Activated CD4-positive, alpha-beta T cell treated with anti-CD3 and anti-CD28 coated beads, Interleukin-2, amount 10 ng/mL, durations not matched to agents 7 days and 5 days (primary cell): Measurements from ENCODE around the gene TMPRSS12. TPM values are rescaled to one million over a fixed set of nuclear protein-coding genes. Genes with fewer than 3 reads are reported as not detected.
"Not testable (repeated sequence)": the region's sequence is repeated elsewhere in the genome, so short reads cannot be mapped to it uniquely, and the experiment has no call there.

Experiments used
- CTCF ChIA-PET: fragments of 350-600 bp; sonication (Branson Sonifier 250); formaldehyde crosslinking; loops from one replicate; lab custom pipeline; 2021; ENCODE audit warnings: antibody characterized with exemption; lab: Charles Lee
- POLR2A ChIA-PET: fragments of 350-600 bp; sonication (Branson Sonifier 250); formaldehyde crosslinking; loops from one replicate; lab custom pipeline; 2021; ENCODE audit warnings: antibody characterized with exemption; lab: Charles Lee
- DNase-seq: peaks from one replicate; pipeline ENCODE4 v3.0.0-alpha.2; 2020
- H3K27ac Mint-ChIP-seq: one replicate; pipeline ENCODE4 v1.8.0; 2021; ENCODE audit warnings: mild to moderate bottlenecking, moderate library complexity, mixed read lengths
- H3K27me3 Mint-ChIP-seq: one replicate; pipeline ENCODE4 v1.8.0; 2021; ENCODE audit warnings: mixed read lengths
- H3K36me3 Mint-ChIP-seq: one replicate; pipeline ENCODE4 v1.8.0; 2021; ENCODE audit warnings: low read depth, mixed read lengths
- H3K4me1 Mint-ChIP-seq: one replicate; pipeline ENCODE4 v1.8.0; 2021; ENCODE audit warnings: mixed read lengths
- H3K4me3 Mint-ChIP-seq: one replicate; pipeline ENCODE4 v1.8.0; 2021; ENCODE audit warnings: mild to moderate bottlenecking, moderate library complexity, mixed read lengths
- H3K9me3 Mint-ChIP-seq: one replicate; pipeline ENCODE4 v1.8.0; 2021; ENCODE audit warnings: mixed read lengths
- total RNA-seq, 2 experiments: library from RNA; stranded (reverse); gene quantifications; one replicate each; pipeline ENCODE4 v1.2.3, GENCODE V29; 2021

TMPRSS12 gene
- total RNA-seq, 2 experiments from 2014 or later: not detected

DNA sequence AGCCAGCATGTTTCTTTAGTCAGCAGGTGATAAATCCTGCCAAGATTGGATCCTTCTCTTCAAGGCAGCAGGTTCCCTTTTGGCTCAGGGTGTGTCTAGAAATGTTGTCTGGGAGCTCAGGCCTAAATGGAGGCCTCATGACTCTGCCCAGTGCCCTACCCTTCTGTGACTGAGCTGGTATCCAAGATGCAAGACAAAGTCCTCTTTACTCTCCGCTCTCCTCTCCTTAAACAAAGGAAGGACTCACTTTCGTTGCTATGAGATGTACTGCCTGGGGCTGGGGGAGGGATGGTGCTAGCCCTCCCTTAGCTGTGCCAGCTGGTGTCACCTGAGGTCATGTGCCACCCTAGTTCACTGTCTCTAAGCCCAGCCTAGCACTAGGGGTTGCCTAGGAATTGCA, 13.8 kb upstream of the TMPRSS12 start:
- POLR2A ChIA-PET: no interaction called here
- peaks cover 1% of the 10 kb centered on the region for H3K36me3 Mint-ChIP-seq
- DNase-seq: no peak

DNA sequence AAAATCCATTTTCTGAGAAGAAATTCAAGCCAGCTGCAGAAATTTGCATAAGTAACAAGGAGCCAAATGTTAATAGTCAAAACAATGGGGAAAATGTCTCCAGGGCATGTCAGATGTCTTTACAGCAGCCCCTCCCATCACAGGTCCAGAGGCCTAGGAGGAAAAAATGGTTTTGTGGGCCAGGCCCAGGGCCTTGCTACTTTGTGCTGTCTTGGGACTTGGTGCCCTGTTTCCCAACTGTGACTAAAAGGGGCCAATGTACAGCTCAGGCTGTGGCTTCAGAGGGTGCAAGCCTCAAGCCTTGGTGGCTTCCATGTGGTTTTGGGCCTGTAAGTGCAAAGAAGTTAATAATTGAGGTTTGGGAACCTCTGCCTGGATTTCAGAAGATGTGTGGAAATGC, 8.9 kb upstream of the TMPRSS12 start:
- H3K27ac Mint-ChIP-seq, H3K4me3 Mint-ChIP-seq, H3K4me1 Mint-ChIP-seq, H3K36me3 Mint-ChIP-seq, CTCF ChIA-PET, DNase-seq: not testable (repeated sequence)
- H3K27me3 Mint-ChIP-seq: peaks cover 16% of the 10 kb centered on the region
- peaks cover 23% of the 10 kb centered on the region for H3K9me3 Mint-ChIP-seq
- POLR2A ChIA-PET: interaction anchor here (0.6 kb wide), 1 partner anchor 37 kb away, joined by 5 read pairs; no protein-coding TSS in a partner anchor

More for the DNA sequence above, 13.8 kb upstream of the TMPRSS12 start:
- H3K27me3 Mint-ChIP-seq: peaks cover 7% of the 10 kb centered on the region
- peaks cover 5% of the 10 kb centered on the region for H3K4me1 Mint-ChIP-seq
- no peak overlapping the region for H3K4me3 Mint-ChIP-seq
- CTCF ChIA-PET: no interaction called here
- H3K9me3 Mint-ChIP-seq: peaks cover 13% of the 10 kb centered on the region
- H3K27ac Mint-ChIP-seq: no peak overlapping the region

DNA sequence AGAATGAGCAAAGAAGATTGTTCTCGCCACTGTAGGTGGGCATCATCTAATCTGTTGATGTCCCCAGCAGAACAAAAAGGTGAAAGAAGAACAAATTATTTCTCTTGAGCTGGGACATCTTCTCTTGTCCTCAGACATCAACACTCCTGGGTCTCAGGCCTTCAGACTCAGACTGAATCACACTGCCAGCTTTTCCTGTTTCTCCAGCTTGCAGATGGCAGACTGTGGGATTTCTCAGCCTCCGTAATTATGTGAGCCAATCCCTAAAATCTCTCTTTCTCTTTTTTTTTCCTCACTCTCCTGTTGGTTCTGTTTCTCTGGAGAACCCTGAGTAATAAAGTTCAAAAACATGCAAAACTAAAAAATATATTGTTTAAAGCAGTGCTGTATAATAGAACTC, 3.7 kb upstream of the TMPRSS12 start:
- Mint-ChIP-seq H3K9me3 (peaks cover 24% of the 10 kb centered on the region), H3K4me1 (no peaks in the 10 kb centered on the region), H3K27ac (no peak overlapping the region), H3K36me3 (peaks cover 6% of the 10 kb centered on the region), H3K4me3 (no peak overlapping the region), H3K27me3 (peaks cover 11% of the 10 kb centered on the region)
- no peak for DNase-seq
- CTCF ChIA-PET: interaction anchor here (1.3 kb wide), 1 partner anchor 38 kb away, joined by 3 read pairs; no protein-coding TSS in a partner anchor
- POLR2A ChIA-PET: no interaction called here

DNA sequence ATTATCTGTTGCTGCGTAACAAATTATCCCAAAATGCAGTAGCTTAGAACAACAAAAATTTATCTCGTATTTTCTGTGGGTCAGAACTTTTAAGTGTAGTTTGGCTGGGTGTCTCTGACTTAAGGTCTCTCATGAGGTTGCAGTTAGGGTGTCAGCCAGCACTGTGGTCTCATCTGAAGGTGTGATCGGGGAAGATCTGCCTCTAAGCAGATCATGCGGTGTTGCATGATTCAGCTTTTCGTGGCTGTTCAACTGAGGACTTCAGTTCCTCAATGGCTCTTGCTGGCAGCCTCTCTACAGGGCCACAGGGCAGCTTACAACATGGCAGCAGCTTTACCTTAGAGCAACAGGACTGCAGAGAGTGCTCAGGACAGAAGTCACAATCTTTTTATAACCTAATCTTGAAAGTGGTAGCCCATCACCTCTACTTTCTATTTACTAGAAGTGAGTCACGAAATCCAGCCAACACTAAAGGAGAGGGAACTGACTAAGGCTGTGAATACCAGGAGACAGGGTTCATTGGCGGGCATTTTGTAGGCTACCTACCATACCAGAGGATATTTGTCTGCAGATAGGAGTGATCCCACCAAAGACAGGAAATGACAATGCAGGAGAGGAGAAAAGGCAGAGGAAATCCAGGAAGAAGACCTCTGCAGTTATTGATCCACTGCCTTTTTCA, 1.8 kb upstream of the TMPRSS12 start:
- POLR2A ChIA-PET: no interaction called here
- H3K36me3 Mint-ChIP-seq: peaks cover 4% of the 10 kb centered on the region
- H3K27me3 Mint-ChIP-seq: peaks cover 11% of the 10 kb centered on the region
- H3K4me1 Mint-ChIP-seq: no peaks in the 10 kb centered on the region
- H3K27ac Mint-ChIP-seq: no peak overlapping the region
- no peak overlapping the region for H3K4me3 Mint-ChIP-seq
- H3K9me3 Mint-ChIP-seq: peaks cover 14% of the 10 kb centered on the region
- CTCF ChIA-PET: interaction anchor here (0.6 kb wide), 1 partner anchor 283 kb away, joined by 5 read pairs; no protein-coding TSS in a partner anchor
- no peak for DNase-seq

DNA sequence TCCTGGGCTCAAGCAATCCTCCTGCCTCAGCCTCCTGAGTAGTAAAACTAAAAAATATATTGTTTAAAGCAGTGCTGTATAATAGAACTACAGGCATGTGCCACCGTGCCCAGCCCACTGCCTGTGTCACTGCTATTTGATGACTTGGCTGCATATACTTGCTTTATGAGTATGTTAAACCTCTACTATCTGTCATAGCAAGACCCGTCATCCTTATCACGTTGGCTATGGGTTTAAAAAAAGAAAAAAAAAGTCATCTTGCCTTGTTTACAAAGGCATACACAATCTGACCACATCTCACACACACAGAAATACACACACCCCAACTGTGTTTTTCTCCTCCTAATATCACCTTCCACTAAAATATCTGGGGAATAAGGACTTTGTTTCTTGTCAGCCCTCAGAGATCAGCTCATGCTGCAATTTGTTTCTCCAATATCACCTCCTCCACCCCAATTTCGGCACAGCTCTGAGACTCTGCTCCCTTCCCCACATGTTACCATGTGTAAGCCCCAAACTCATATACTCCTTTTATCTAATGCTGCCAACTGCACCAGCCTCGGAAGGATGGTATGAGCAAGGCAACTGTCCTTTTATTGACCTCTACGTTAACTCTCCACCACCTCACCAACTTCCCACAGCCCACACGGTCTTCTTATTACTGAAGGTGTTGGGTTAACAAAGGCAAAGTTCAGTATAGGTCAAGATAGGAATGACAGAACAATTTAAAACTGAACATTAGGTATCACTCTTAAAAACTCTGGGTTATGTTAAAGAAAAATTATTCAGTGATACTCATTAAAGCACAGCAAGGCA, 802 bp upstream of the TMPRSS12 start:
- POLR2A ChIA-PET: no interaction called here
- CTCF ChIA-PET: no interaction called here
- Mint-ChIP-seq H3K4me3 (no peak overlapping the region), H3K9me3 (peaks cover 14% of the 10 kb centered on the region), H3K4me1 (no peaks in the 10 kb centered on the region), H3K27me3 (peaks cover 10% of the 10 kb centered on the region), H3K36me3 (peaks cover 4% of the 10 kb centered on the region), H3K27ac (no peak overlapping the region)
- no peak for DNase-seq

DNA sequence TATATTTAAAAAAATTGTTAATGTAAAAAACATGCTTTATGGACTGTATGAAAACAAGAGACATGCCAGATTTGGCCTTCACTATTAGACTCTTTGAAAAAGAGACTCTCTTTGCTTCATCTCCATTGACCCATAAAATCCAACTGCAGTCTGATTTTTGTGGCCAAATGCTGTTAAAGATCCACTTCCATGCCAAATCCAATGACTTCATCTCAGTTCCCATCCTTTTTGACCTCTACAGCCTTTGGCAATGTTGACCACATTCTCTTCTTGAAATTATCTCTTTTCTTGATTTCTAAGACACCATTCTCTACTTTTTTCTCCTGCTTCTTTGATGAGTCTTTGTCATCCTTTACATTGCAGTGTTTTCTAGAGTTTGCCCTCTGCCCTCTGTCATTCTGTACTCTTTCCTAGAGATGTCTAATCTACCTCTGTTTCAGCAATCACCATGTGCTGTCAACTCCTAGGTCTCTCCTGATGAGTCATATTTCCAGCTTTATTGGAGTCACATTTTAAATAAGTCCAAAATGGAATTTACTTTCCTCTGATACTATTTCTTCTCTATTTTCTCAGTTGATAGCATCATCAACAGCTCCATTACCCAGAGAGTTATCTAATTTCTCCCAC, 2.4 kb downstream of the TMPRSS12 start:
- no peak overlapping the region for H3K27ac Mint-ChIP-seq
- no peaks in the 10 kb centered on the region for H3K4me1 Mint-ChIP-seq
- H3K36me3 Mint-ChIP-seq: peaks cover 4% of the 10 kb centered on the region
- peaks cover 14% of the 10 kb centered on the region for H3K9me3 Mint-ChIP-seq
- ChIA-PET CTCF (interaction anchor here (0.6 kb wide), 1 partner anchor 500 kb away, joined by 3 read pairs; no protein-coding TSS in a partner anchor), POLR2A (no interaction called here)
- peaks cover 8% of the 10 kb centered on the region for H3K27me3 Mint-ChIP-seq
- DNase-seq: no peak
- H3K4me3 Mint-ChIP-seq: no peak overlapping the region

DNA sequence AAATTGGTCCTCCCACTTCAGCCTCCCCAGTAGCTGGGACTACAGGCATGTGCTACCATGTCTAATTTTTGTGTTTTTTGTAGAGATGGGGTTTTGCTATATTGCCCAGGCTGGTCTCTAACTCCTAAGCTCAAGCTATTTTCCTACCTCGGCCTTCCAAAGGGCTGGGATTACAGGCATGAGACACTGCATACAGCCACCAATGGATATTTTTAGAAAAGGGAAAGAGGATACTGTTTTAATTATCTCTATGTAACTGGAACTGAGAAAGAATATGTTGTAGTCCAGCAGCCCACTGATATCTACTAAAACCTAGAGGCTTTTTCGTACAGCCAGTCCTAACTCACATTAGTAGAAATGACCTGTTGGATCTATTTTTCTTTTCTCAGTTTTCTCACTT, 6.2 kb downstream of the TMPRSS12 start:
- Mint-ChIP-seq H3K27ac (no peak overlapping the region), H3K27me3 (peaks cover 23% of the 10 kb centered on the region), H3K36me3 (no peaks in the 10 kb centered on the region), H3K4me1 (no peaks in the 10 kb centered on the region), H3K4me3 (no peak overlapping the region), H3K9me3 (no peaks in the 10 kb centered on the region)
- ChIA-PET POLR2A (no interaction called here), CTCF (interaction anchor here (1.2 kb wide), 1 partner anchor 17 kb away, joined by 3 read pairs; no protein-coding TSS in a partner anchor)
- DNase-seq: no peak

DNA sequence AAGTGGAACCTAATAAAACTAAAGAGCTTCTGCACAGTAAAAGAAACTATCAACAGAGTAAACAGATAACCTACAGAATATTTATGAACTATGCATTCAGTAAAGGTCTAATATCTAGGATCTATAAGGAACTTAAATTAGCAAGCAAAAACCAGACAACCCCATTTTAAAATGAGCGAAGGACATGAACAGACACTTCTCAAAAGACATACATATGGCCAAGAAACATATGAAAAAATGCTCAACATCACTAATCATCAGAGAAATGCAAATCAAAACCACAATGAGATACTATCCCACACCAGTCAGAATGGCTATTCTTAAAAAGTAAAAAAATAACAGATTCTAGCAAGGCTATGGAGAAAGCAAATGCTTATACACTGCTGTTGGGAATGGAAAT, 12.5 kb downstream of the TMPRSS12 start:
- H3K36me3 Mint-ChIP-seq, DNase-seq, H3K4me3 Mint-ChIP-seq, CTCF ChIA-PET, POLR2A ChIA-PET, H3K9me3 Mint-ChIP-seq, H3K4me1 Mint-ChIP-seq, H3K27ac Mint-ChIP-seq: not testable (repeated sequence)
- H3K27me3 Mint-ChIP-seq: peaks cover 25% of the 10 kb centered on the region

DNA sequence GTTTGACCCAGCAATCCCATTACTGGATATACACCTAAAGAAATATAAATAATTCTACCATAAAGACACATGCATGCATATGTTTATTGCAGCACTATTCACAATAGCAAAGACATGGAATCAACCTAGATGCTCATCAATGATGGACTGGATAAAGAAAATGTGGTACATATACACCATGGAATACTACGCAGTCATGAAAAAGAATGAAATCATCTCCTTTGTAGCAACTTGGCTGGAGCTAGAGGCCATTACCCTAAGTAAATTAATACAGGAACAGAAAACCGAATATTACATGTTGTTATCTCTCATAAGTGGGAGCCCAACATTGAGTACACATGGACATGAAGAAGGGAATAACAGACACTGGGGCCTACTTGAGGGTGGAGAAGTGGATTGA, 13.0 kb downstream of the TMPRSS12 start:
- DNase-seq, H3K36me3 Mint-ChIP-seq, CTCF ChIA-PET, H3K27ac Mint-ChIP-seq, H3K4me3 Mint-ChIP-seq, POLR2A ChIA-PET, H3K4me1 Mint-ChIP-seq, H3K9me3 Mint-ChIP-seq: not testable (repeated sequence)
- peaks cover 25% of the 10 kb centered on the region for H3K27me3 Mint-ChIP-seq

DNA sequence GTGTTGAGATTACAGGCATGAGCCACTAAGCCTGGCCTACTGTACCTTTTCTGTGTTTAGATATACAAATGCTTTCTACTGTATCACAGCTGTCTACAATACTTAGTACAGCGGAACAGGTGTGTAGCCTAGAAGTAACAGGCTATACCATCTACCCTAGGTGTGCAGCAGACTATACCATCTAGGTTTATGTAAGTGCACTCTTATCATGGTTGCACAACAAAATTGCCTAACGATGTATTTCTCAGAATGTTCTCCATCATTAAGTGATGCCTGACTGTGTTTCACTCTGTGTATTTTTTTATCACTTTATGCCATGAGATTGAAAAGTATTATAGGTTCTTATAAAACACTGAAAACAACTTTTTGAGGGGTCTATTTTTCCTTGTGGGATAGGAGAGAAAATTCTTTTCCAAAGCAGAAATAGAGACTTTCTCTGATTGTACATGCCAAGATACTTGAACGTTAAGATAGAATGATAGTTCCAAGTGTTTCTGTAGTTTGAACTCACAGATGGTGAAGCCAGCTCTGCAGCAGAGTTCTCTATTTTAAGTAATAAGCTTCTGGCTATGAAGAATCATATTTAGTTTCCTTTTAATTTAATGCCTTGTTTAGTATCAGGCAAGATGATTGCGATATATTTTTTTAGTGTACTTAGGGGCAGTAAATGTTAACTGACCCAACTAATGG, 17.0 kb downstream of the TMPRSS12 start:
- DNase-seq: no peak
- Mint-ChIP-seq H3K27me3 (peaks cover 5% of the 10 kb centered on the region), H3K4me1 (no peaks in the 10 kb centered on the region), H3K9me3 (peaks cover 7% of the 10 kb centered on the region), H3K4me3 (no peak overlapping the region), H3K36me3 (peaks cover 3% of the 10 kb centered on the region), H3K27ac (no peak overlapping the region)
- POLR2A ChIA-PET: interaction anchor here (0.6 kb wide), 1 partner anchor 344 kb away, joined by 3 read pairs; no protein-coding TSS in a partner anchor
- CTCF ChIA-PET: no interaction called here

DNA sequence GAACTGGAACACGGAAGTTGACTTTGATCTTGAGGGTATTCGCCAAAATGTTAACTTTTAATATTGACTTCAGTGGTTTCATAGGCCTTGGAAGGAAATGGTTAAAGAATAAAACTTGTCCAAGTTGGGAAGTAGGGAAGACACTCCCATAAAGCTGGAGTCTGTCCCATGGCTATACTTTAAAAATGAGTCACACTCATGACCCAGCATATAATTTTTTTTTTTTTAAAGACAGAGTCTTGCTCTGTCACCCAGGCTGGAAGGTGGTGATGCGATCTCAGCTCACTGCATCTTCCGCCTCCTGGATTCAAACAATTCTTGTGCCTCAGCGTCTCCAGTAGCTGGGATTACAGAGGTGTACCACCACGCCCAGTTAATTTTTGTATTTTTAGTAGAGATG, 19.6 kb downstream of the TMPRSS12 start:
- no peak for DNase-seq
- Mint-ChIP-seq H3K27ac (no peak overlapping the region), H3K9me3 (peaks cover 20% of the 10 kb centered on the region), H3K4me3 (no peak overlapping the region), H3K27me3 (peaks cover 2% of the 10 kb centered on the region), H3K36me3 (peaks cover 18% of the 10 kb centered on the region), H3K4me1 (peaks cover 10% of the 10 kb centered on the region)
- CTCF ChIA-PET: no interaction called here
- POLR2A ChIA-PET: no interaction called here

DNA sequence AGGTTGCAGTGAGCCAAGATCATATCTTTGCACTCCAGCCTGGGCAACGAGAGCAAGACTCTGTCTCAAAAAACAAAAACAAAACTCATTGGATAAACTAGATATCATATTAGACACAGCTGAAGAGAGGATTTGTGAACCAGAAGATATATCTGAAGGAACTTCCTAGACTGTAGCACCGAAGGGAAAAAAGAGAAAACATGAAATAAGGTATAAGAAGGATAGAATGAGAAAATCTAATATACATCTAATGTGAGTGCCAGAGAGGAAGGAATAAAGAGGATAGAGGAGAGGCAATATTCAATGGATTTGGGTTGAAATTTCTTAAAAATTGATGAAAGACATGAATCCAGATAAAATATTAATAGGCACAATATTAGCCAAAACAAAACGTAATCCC, 22.5 kb downstream of the TMPRSS12 start:
- H3K36me3 Mint-ChIP-seq: peaks cover 32% of the 10 kb centered on the region
- H3K27ac Mint-ChIP-seq: no peak overlapping the region
- peaks cover 32% of the 10 kb centered on the region for H3K9me3 Mint-ChIP-seq
- peaks cover 32% of the 10 kb centered on the region for H3K4me1 Mint-ChIP-seq
- no peak overlapping the region for H3K4me3 Mint-ChIP-seq
- POLR2A ChIA-PET: no interaction called here
- CTCF ChIA-PET: interaction anchor here (0.9 kb wide), 1 partner anchor 17 kb away, joined by 3 read pairs; no protein-coding TSS in a partner anchor
- DNase-seq: no peak
- H3K27me3 Mint-ChIP-seq: peaks cover 2% of the 10 kb centered on the region
